ENCODE measurements around the gene ADCY10.
"Not testable (repeated sequence)": the region's sequence is repeated elsewhere in the genome, so short reads cannot be mapped to it uniquely, and the experiment has no call there.

The ADCY10 gene

DNA sequence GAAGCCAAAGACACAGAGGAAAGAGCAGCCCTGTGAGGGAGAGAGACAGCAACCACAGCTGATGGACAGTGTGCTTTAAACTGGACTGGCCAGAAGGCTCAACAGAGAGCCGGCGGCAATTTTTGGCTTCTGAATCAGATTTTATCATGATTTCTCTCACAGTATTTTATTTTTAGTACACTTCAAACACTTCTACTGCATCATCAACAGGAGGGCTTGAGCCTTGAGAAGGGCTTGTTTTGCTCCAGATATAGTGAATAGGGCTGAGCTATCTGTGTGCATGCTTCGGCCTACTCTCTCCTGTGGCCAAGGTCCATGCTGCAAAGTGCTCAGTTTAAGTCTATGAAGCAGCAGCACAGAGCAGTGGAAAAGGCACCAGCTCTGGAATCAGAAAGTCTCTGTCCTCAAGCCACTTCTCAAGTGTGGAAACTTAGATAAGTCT lies 33.3 kb downstream of the ADCY10 start:
- DNase-seq = no peak

GRCh38 chr1:167879508-167879907 lies 34.4 kb downstream of the ADCY10 start:
- no peak for DNase-seq

DNA sequence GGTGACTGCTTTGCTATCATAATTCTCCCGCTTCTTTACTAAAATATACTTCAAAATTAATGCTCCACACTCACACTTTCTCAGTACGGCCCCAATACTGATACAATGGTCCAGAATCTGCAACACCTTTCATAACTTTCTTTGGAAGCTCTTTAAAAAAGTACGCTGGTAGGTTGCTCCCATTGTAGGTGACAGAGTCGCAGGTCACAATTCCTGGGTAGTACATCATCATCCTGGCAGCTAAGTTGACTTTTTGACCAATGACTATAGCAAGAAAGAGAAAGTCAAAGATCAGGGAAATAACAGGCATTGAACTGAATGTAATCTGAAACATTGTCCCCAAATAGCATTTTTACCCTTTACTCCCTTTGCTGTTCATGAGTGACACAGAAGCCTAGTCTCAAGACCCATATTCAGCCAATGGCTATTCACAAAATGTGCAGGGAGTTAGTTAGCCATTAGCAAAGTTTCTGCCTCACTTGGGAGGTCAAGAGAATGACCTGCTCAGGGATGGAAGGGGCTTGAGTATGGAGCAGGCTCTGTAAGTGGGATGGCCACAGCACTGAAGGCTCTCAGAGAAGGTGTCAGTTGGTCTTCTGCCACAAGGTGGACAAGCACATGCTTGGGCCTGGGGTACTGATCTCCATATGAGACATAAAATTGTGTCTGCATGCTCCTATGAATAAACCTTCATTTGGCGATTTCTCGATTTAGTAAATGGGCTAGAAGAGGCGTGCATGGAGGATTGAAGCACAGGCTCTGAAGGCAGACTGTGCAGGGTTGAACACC lies 35.4 kb downstream of the ADCY10 start:
- DNase-seq = no peak

DNA sequence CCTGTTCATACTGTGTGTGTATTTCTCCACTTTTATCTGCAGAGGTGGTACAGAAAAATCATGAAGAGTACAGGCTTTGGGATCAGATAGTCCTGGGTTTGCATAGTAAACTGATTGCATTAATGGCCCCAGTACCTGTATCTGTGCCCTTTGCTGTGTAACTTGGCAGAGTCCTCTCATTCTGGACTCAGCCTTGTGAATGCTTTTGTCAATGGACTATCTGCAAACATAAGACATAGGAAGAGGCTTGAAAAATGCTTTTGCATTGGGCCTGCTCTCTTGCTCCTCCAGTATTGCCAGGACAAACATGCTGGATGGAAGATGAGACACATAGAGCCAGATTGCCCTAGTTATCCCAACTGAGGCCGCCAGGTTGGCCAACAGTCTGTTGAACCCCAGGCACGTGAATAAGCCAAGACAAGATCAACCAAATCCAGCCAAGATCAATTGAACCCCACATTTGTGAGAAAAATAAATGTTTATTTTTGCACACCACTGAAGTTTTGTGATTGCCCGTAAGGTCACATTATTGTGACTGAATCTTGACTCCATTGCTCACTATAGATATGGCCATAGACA lies 37.2 kb downstream of the ADCY10 start:
- DNase-seq = no peak

DNA sequence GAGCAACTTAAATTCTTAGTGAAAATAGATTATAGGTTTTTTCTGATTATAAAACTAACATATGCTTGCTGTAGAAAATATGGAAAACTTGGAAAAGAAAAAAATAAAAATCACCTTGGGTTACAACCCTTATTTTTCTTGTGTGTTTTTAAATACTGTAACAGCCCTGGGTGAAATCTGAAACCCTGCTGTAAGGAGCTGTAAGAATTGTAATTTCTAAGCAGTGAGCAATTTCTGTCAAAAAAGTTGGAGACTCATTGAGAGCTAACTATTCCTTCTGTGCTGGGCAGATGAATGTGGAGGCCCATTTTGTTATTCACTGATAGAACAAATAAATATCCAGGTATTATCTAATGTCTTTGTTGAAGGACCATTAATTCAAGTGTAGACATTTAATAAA lies 42.6 kb downstream of the ADCY10 start:
- DNase-seq = no peak

DNA sequence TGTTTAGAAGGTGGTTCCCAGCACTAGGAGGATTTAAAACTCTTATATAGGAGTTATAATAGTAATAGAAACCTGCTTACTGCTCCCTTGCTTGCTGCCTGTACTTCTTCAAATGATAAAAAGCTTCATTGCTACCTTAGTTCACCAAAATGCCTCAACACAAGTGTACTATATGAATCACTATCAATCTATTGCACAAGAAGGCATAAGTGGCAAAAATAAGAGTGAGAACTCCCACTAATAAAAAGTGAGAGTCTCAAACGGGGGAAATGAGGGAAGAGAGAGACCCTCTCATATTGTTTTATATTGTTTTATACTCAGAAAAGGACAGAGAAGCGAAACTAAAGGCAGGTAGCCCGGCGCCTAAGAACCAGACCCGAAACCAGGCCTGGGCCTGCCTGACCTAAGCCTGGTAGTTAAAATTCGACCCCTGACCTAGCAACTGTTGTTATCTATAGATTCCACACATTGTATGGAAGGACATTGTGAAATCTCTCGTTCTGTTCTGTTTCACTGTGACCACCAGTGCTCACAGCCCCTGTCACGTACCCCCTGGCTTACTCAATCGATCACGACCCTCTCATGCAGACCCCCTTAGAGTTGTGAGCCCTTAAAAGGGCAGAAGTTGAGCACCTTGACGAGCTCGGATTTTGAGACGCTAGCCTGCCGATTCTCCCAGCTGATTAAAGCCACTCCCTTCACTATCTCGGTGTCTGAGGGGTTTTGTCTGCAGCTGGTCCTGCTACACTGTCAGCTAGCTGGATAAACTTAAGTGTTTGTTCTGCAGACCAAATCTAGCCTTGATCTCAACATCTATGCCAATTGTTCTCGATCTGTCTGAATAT lies 44.6 kb downstream of the ADCY10 start:
- DNase-seq = not testable (repeated sequence)

- DNase-seq = not testable (repeated sequence)
Measured at GRCh38 chr1:167866739-167867414, 47.1 kb downstream of the ADCY10 start.

GRCh38 chr1:167866326-167866725 lies 47.6 kb downstream of the ADCY10 start:
- not testable (repeated sequence) for DNase-seq

DNA sequence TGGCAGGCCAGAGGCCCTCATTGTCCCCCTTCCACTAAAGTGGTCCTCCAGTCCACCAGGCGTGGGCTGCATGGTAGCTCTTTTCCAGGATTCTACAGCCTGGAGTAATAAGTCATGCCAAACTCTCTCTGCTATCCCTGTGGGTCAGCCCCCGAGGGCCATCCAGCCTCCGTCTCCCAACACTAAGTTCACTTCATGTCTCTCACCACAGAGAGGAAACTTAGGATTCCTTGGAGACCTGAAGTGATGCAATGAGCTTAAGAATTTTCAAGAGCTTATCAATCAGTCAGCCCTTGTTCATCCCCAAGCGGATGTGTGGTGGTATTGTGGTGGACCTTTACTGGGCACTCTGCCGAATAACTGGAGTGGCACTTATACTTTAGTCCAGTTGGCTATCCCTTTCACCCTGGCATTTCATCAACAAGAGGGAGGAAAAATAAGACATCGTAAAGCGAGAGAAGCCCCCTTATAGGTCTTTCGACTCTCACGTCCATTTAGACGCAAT lies 48.1 kb downstream of the ADCY10 start:
- not testable (repeated sequence) for DNase-seq

GRCh38 chr1:167865193-167865592 lies 48.7 kb downstream of the ADCY10 start:
- not testable (repeated sequence) for DNase-seq

DNA sequence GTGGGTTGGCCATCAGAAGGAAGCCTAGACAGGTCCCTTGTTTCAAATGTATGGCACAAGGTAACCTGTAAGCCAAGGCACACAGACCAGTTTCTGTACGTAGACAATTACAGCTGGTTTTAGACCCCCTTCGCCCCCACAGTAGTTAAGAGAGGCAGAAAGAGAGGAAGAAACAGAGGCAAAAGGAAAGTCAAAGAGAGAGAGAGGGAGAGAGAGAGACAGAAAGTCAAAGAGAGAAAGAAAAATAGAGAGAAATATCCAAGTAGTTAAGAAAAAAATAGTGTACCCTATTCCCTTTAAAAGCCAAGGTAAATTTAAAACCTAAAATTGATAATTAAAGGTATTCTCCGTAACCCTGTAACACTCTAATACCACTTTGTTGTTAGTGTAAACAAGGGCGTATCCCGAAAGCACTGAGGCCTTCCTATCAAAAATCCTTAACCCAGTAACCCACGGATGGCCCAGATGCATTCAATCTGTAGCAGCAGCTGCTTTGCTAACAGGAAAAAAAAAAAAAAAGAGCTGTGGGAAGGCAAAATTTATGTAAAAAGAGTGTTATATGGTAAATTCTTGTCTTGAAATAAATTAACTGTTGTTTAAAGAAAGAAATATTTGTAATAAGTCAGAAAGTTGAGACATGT lies 49.4 kb downstream of the ADCY10 start:
- DNase-seq = no peak

DNA sequence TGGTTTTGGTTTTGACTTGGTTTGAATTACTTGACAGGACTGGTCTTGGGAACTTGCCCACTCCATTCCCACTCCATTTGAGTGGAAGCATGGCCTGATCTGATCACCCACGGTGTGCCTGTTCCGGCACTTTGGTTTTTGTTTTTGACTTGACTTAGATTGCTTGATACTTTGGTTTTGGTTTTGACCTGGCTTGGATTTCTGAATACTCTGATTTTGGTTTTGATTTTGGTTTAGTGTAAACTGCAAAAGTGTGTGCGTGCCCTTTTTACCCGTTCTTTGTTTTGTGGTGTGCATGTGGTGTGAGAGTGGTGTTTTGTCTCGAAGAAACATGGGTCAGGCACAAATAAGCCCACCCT lies 50.0 kb downstream of the ADCY10 start:
- DNase-seq = no peak

DNA sequence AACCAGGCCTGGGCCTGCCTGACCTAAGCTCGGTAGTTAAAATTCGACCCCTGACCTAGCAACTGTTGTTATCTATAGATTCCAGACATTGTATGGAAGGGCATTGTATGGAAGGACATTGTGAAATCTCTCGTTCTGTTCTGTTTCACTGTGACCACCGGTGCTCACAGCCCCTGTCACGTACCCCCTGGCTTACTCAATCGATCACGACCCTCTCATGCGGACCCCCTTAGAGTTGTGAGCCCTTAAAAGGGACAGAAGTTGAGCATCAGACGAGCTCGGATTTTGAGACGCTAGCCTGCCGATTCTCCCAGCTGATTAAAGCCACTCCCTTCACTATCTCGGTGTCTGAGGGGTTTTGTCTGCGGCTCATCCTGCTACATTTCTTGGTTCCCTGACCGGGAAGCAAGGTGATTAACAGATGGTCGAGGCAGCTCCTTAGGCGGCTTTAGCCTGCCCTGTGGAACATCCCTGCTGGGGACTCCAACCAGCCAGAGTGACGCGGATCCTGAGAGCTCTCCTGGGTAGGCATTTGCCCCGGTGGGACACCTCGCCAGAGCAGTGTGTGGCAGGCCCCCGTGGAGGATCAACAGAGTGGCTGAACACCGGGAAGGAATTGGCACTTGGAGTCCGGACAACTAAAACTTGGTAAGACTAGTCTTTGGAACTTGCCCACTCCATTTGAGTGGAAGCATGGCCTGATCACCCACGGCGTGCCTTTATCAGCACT lies 50.6 kb downstream of the ADCY10 start:
- not testable (repeated sequence) for DNase-seq

DNA sequence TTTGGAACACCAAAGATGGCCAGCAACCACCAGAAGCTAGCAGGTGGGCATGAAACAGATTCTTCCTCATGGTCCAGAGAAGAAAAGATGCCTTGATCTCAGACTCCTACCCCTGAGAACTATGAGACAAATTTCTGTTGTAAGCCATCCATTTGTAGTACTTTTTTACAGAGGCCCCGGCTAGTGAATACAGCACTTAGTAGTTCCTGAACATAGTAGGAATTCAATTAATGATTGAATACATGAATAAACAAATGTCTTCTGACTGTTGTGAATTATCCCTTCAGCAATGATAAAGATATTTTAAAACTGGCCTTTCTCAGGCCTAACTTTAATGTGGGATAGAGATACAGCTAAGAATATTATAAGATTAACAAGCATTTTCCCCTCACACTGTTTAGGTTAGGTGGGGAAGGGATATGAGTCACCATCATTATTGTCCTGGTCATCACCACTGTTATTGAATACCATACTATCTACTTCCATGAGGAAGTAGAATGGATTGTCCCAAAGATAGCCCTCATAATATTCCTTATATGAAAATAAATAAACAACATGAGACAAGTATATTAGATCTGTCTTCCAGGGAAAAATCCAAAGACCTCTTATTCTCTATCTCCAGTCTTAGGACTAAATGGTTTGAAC lies 51.4 kb downstream of the ADCY10 start:
- DNase-seq = no peak

GRCh38 chr1:167861664-167862381 lies 52.1 kb downstream of the ADCY10 start:
- no peak for DNase-seq

DNA sequence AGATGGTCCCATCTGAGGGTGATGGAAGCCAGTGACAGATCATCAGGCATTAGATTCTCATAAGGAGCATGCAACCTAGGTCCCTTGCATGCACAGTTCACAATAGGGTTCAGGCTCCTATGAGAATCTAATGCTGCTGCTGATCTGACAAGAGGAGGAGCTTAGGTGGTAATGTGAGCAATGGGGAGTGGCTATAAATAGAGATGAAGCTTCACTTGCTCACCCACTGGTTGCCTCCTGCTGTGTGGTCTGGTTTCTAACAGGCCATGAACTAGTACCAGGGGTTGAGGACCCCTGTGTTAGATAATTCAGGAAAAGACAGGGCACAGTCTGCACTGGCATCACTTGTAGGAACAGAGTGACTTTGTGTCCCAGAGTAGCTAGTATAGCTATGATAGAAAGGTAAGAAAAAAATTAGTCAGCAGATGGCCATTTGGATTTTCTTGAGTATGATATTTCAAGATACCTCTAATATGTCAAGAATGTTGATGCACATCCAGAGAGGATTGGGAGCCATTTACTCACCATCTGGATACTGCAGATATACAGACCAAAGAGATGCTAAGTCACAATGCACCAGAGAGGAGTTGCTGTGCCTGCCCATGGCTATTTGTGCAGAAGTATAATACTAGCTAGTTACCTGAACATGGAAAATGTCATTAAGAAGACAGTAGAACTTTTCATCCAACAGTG lies 53.6 kb downstream of the ADCY10 start:
- DNase-seq = no peak

GRCh38 chr1:167856711-167857418 lies 57.1 kb downstream of the ADCY10 start:
- no peak for DNase-seq

- DNase-seq = no peak
Measured at GRCh38 chr1:167854184-167854583, 59.8 kb downstream of the ADCY10 start.

GRCh38 chr1:167849666-167850065 lies 64.3 kb downstream of the ADCY10 start:
- DNase-seq = no peak

Data from CD4-positive, alpha-beta T cell treated with Interleukin-15 for 1 hour (primary cell).